SK-N-DZ (cell line): ENCODE data around the gene STEAP3.
"Not testable (repeated sequence)": the region's sequence is repeated elsewhere in the genome, so short reads cannot be mapped to it uniquely, and the experiment has no call there.

ENCODE experiments used
- DNase-seq: peaks from one replicate; pipeline ENCODE4 v3.0.0-alpha.2; 2015; ENCODE audit warnings: low spot score

STEAP3 gene

DNA sequence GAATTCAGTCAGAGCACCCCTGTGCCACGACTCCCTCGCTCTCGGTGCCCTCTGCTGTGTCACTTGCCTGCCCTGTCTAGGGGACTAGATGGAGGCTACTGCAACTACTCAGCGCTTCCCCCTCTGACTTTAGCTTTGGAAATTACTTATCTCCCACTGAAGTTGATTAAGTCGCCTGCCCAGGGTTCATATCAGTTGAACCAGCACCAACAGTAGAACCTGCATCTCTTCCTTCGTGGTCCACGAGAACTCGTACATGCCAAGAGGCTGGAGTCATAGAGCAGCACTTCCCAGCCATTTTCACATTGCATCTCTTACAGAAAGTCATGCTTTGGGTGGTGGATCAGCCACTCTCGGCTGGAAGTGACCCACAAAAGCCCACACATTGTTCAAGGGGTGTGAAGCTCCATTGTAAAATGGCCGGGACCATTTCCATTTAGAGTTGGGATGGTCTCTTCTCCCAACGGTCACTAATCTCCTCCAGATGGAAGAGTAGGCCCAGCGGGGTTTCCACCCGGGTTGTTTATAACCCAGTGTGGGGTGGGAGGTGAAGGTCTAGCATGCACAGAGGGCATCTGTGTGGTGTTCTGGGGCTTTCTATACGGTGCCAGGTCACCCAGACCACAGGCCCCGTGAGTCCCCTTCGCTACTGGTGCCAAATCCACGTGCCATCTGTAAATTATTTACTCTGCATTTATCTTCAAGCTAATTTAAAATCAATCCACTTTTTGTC, 38.0 kb downstream of the STEAP3 start:
- DNase-seq = no peak

DNA sequence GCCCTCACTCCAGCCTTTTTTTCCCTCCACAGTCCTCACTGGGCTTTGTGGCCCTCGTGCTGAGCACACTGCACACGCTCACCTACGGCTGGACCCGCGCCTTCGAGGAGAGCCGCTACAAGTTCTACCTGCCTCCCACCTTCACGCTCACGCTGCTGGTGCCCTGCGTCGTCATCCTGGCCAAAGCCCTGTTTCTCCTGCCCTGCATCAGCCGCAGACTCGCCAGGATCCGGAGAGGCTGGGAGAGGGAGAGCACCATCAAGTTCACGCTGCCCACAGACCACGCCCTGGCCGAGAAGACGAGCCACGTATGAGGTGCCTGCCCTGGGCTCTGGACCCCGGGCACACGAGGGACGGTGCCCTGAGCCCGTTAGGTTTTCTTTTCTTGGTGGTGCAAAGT, 39.4 kb downstream of the STEAP3 start:
- no peak for DNase-seq

DNA sequence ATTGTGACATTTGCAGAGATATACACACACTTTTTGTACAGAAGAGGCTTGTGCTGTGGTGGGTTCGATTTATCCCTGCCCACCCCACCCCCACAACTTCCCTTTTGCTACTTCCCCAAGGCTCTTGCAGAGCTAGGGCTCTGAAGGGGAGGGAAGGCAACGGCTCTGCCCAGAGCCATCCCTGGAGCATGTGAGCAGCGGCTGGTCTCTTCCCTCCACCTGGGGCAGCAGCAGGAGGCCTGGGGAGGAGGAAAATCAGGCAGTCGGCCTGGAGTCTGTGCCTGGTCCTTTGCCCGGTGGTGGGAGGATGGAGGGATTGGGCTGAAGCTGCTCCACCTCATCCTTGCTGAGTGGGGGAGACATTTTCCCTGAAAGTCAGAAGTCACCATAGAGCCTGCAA, 40.0 kb downstream of the STEAP3 start:
- no peak for DNase-seq

DNA sequence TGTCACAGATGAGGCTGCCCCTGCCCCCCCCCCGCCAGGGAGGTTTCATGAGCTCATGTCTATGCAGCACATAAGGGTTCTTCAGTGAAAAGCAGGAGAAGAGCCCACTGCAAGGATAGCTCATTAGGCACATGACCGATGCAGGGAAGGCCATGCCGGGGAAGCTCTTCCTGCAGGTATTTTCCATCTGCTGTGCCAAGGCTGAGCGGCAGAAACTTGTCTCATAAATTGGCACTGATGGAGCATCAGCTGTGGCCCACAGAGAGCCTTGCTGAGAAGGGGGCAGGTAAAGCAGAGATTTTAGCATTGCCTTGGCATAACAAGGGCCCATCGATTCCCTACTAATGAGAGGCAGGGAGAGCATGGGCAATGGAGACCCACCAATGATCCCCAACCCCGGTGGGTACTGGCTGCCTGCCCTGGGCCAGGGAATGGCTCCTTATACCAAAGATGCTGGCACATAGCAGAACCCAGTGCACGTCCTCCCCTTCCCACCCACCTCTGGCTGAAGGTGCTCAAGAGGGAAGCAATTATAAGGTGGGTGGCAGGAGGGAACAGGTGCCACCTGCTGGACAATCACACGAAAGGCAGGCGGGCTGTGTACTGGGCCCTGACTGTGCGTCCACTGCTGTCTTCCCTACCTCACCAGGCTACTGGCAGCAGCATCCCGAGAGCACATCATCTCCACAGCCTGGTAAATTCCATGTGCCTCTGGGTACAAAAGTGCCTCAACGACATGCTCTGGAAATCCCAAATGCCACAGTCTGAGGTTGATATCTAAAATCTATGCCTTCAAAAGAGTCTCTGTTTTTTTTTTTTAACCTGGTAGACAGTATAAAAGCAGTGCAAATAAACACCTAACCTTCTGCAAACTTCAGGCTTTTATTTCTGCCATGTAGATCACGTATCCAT, 41.4 kb downstream of the STEAP3 start:
- DNase-seq = peak; percentile 63

DNA sequence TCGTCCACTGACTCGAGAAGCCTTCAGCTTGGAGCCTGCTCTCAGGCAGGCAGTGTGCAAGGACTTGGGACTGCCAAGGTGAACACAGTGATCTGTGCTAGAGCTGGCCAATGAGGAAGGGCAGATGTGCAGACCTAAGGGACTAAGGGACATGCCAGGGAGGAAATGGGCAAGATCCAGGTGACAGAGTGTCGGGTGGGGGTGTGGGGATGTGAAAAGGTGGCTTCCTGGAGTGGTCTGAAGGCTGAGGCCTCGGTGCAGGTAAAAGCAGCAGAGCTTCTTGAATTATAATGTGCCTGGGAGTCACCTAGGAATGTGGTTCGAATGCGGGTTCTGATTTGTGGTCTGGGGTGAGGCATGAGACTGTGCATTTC, 42.0 kb downstream of the STEAP3 start:
- no peak for DNase-seq

DNA sequence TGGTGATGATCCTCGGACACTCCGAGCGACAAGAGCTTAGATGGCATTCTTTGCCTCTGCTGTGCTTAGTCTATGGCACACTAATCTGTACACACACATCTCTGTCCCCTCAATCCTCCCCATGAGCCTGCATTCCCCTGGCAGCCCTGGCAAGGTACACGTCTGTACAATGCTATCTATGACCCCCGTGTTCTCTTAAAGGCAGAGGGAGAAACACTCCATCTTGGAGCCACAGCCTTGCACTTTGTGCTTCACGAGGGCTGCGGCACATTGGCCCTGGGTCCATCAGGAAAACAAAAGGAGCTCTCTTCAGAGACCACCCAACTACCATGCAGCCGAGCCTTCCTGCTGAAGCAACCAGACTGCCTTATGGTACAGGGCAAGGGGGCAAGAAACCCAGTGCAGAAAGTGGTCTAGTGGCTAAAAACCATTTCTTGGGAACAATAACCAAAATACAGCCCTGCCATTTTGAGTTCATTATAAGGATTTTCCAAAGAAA, 42.5 kb downstream of the STEAP3 start:
- no peak for DNase-seq

GRCh38 chr2:119267604-119268003, 44.0 kb downstream of the STEAP3 start:
- DNase-seq = no peak

DNA sequence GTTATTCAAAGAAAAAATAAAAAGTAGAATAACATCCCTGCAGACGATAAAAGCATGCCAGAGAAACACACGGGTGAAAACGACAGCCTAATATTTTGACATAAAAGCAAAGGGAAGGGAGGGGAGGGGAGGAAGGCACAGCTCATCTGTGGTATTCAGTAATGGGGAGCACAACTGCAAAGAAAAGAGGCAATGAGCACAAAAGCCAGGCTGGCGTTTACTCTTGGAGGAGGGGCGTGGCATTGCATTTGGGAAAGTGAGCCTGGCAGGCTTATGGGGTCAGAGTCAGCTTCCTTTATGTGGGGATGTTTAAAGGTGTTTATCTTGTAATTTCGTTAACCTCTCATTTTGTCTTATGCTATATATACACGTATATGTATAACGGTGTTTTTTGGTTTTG, 53.2 kb downstream of the STEAP3 start:
- no peak for DNase-seq

DNA sequence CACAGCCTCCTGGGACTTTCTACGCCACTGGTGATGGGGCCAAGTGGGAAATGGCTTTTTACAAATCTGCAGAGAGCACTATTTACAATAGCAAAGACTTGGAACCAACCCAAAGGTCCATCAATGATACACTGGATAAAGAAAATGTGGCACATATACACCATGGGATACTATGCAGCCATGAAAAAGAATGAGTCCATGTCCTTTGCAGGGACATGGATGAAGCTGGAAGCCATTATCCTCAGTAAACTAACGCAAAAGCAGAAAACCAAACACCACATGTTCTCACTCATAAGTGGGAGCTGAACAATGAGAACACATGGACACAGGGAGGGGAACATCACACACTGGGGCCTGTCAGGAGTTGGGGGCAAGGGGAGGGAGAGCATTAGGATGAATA, 54.8 kb downstream of the STEAP3 start:
- DNase-seq = not testable (repeated sequence)

DNA sequence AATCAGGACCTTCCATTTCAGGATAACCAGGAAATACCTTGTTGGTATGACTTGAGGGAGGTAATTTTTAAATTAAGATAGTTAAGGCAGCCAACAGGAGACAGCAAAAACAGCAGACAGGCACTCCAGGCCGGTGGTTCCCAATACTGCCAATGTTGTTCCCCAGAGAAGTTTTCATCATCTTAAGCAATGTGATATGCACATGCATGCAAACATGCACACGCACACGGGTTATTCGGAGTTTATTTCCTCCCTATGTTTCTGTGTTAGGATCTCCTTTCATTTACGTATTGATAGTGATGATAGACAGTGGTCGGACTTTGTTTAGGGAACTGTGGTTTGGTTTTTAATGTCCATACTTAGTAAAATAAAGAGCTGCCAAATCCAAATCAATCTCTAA, 55.3 kb downstream of the STEAP3 start:
- no peak for DNase-seq

- DNase-seq = no peak
These were observed 56.0 kb downstream of the STEAP3 start for GRCh38 chr2:119279666-119280065.

DNA sequence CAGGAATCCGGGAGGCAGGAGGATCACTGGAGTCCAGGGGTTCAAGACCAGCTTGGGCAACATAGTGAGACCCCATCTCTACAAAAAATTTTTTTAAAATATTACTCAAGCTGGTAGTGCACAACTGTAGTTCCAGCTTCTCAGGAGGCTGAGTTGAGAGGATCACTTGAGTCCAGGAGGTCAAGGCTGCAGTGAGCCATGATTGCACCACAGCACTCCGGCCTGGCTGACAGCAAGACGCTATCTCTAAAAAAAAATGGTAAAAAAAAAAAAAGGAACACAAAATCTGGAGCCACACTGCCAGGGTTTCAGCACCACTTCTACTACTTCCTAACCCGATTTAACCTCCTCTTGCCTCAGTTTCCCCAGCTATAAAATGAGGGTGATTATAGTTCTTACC, 57.0 kb downstream of the STEAP3 start:
- no peak for DNase-seq

DNA sequence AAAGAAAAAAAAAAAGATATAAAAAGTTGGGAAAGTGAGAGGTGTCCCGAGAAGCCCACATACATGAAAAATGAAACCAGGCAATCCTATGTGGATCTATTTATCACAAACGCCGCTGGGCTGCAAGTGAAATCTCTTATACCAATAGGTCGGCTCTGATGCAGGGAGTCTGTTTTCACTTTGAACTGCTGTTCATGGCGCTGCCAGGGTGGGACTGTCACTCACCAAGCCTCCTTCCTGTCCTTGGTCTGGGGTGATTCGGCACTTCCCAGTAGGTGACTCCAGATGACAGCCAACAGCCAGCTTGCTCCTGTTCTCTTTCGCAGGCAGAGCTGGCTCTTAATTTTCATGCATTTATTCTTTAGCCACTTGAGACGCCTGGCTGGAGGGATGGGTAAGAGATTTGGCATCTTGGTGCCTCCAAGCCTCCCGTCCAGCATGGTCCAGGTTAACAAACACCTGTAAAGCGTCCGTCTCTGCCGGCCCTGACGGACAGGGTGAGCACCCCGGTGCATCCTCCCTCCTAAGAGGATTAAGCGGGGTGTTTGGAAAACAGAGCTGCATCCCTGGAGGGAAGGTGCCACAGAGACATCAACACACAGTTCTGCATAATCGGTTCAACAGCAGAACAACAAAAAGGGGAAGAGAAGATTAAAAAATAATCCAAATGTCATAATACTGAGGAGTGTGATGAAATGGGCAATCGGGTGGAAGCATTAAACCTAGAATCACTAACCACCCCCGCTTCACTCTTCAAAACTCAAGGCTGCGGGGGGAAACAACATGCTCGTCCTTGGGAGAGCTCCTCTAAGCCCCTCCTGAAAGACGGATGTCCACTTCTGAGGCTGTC, 58.7 kb downstream of the STEAP3 start:
- DNase-seq = no peak

- no peak for DNase-seq
These were observed 59.4 kb downstream of the STEAP3 start for GRCh38 chr2:119282996-119283511.

GRCh38 chr2:119283873-119284331, 60.3 kb downstream of the STEAP3 start:
- no peak for DNase-seq

DNA sequence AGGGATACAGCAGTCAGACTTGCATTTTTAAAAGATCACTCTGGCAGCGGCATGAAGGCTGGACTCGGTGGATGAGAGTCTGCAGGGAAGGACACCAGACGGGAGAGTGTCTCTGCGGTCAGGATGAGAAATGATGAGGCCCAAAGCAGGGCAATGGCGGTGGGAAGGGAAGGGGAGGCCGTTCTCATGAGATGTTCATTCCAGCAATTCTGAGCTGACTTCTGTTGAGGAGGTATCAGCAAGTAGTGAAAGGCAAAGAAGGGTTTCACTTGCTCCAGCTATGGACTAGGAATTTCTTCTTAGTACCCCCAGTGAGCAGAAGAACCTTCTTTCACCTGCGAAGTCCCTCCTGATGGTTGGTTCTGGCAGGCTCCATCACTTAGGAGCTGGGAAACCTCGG, 63.0 kb downstream of the STEAP3 start:
- DNase-seq = no peak

GRCh38 chr2:119288576-119288975, 64.9 kb downstream of the STEAP3 start:
- DNase-seq = no peak

GRCh38 chr2:119289093-119289492, 65.5 kb downstream of the STEAP3 start:
- no peak for DNase-seq

GRCh38 chr2:119289642-119290041, 66.0 kb downstream of the STEAP3 start:
- DNase-seq = no peak

DNA sequence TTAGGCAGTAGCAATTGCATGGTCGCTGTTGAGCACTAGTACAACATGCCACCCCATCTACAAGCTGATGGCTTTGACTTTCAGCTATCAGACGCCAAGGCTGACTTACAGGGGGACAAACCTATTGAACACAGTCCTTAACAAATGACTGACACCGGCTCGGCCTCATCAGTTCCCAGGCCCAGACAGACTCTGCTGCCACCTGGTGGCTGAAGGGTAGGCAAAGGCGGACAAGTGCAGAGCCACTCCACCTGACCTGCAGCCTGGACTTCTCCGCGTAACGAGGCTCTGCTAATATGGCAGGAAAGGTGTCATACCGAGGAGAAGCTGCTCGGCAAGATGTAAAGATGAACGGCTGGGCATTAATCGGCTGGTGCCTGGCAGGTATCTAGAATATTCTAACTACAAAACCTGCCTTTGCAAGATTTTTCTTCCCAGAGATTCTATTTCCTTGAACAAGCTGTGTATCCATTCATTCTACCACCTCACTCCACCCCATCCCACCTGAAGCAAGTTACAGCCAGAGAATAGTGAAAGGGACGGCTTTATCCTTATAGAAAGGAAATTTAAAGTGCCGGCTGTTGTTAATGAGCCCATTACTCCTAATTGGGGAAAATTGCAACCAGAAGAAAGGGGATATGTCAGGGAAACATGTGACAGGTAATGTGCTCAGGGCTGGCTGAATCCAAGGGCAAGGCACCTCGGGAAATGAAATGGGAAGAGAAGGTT, 67.4 kb downstream of the STEAP3 start:
- peak; percentile 61 for DNase-seq
